Measurements from ENCODE around the gene PUM2. TPM values are rescaled to one million over a fixed set of nuclear protein-coding genes. Genes with fewer than 3 reads are reported as not detected.

PUM2 gene
- total and polyA plus RNA-seq, 2 of the 13 experiments (the other 11 are each of a cell fraction or from before 2014, with no cell fraction given) = 69.6 to 69.8 TPM

- TF ChIP-seq BATF2 (CRISPR knock-in tag; IDR thresholded peaks at IDR 0.05) (peak; percentile 96), ZNF891 (CRISPR knock-in tag; IDR thresholded peaks at IDR 0.05) (peak; percentile 97), GLI4 (CRISPR knock-in tag; IDR thresholded peaks at IDR 0.05; ENCODE audit: borderline replicate concordance) (no peak; the same call in 1 of the 2 replicates), ZMYM3 (CRISPR knock-in tag; IDR thresholded peaks at IDR 0.05) (peak; percentile 16; the same call in 1 of the 2 replicates), SNRNP70 (IDR thresholded peaks at IDR 0.05; ENCODE audit: low read depth, low read length) (no peak), ARID2 (CRISPR knock-in tag; IDR thresholded peaks at IDR 0.05; ENCODE audit: borderline replicate concordance) (0 out of 2 replicates have a peak, but pooled peaks have one; percentile 4), CENPT (CRISPR knock-in tag; IDR thresholded peaks at IDR 0.05; ENCODE audit: low read depth) (peak; percentile 52; the same call in 1 of the 2 replicates), PAXIP1 (CRISPR knock-in tag; conservative IDR thresholded peaks at IDR 0.05) (peak; percentile 68), SP5 (CRISPR knock-in tag; IDR thresholded peaks at IDR 0.05; ENCODE audit: borderline replicate concordance, low read depth) (peak; percentile 86), HDAC2 (CRISPR knock-in tag; IDR thresholded peaks at IDR 0.05) (peak; percentile 52), DNMT3B (CRISPR knock-in tag; conservative IDR thresholded peaks at IDR 0.05) (no peak; the same call in 1 of the 2 replicates), HMGA1 (CRISPR knock-in tag; conservative IDR thresholded peaks at IDR 0.05) (no peak), MIXL1 (CRISPR knock-in tag; IDR thresholded peaks at IDR 0.05) (peak; percentile 35; the same call in 1 of the 2 replicates), ZBTB20 (CRISPR knock-in tag; IDR thresholded peaks at IDR 0.05; ENCODE audit: borderline replicate concordance, low read depth) (peak; percentile 77; the same call in 1 of the 2 replicates), ZBTB7B (CRISPR knock-in tag; IDR thresholded peaks at IDR 0.05) (peak; percentile 46; the same call in 1 of the 2 replicates), ZBTB3 (CRISPR knock-in tag; IDR thresholded peaks at IDR 0.05; ENCODE audit: borderline replicate concordance, low read depth) (0 out of 2 replicates have a peak, but pooled peaks have one; percentile 74), SSRP1 (CRISPR knock-in tag; IDR thresholded peaks at IDR 0.05) (no peak), RFXAP (CRISPR knock-in tag; IDR thresholded peaks at IDR 0.05; ENCODE audit: borderline replicate concordance) (no peak; the same call in 1 of the 2 replicates), FOXP1 (IDR thresholded peaks at IDR 0.05) (no peak), FOXP1 (CRISPR knock-in tag; IDR thresholded peaks at IDR 0.05) (peak; percentile 58), NFYC (CRISPR knock-in tag; IDR thresholded peaks at IDR 0.05) (peak; percentile 55; the same call in 1 of the 2 replicates), ZSCAN12 (CRISPR knock-in tag; IDR thresholded peaks at IDR 0.05) (peak; percentile 99), YY1 (IDR thresholded peaks at IDR 0.05; ENCODE audit: insufficient read depth, insufficient replicate concordance, low read depth, low read length) (peak; percentile 92), CCDC6 (CRISPR knock-in tag; IDR thresholded peaks at IDR 0.05) (peak; percentile 99), ZNF383 (CRISPR knock-in tag; IDR thresholded peaks at IDR 0.05; ENCODE audit: borderline replicate concordance) (peak; percentile 91; the same call in 1 of the 2 replicates), RFX3 (CRISPR knock-in tag; IDR thresholded peaks at IDR 0.05) (no peak), ELF3 (CRISPR knock-in tag; IDR thresholded peaks at IDR 0.05) (peak; percentile 79), CHD4 (IDR thresholded peaks at IDR 0.05; ENCODE audit: borderline replicate concordance, low read length) (peak; percentile 51; the same call in 1 of the 2 replicates), FOSL1 (CRISPR knock-in tag; IDR thresholded peaks at IDR 0.05; ENCODE audit: borderline replicate concordance) (0 out of 2 replicates have a peak, but pooled peaks have one; percentile 31)
Observed at GRCh38 chr2:20350753-20351554, at the start of gene PUM2 (continued).
